GM19438 (cell line): ENCODE data around the gene DAGLA.

Experiments used
- ATAC-seq: cut with Tn5 transposase; IDR thresholded peaks from one replicate; pipeline ENCODE4 v1.9.1; 2021; ENCODE audit warnings: low read depth; ENCODE audit not compliant: unreplicated experiment

DAGLA gene

DNA sequence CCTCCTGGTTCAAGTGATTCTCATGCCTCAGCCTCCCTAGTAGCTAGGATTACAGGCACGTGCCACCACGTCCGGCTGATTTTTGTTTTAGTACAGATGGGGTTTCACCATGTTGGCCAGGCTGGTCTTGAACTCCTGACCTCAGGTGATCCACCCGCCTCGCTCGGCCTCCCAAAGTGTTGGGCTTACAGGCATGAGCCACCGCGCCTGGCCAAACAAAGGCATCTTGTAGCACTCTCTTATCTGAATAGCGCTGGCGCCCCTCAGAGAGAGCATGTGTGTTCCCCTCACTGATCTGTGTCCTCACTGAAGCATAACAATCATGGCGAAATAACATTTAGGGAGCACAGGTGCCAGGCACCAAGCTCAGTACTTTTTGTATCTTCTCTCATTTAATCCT is 7.2 kb downstream of the DAGLA start:
- ATAC-seq: no peak

DNA sequence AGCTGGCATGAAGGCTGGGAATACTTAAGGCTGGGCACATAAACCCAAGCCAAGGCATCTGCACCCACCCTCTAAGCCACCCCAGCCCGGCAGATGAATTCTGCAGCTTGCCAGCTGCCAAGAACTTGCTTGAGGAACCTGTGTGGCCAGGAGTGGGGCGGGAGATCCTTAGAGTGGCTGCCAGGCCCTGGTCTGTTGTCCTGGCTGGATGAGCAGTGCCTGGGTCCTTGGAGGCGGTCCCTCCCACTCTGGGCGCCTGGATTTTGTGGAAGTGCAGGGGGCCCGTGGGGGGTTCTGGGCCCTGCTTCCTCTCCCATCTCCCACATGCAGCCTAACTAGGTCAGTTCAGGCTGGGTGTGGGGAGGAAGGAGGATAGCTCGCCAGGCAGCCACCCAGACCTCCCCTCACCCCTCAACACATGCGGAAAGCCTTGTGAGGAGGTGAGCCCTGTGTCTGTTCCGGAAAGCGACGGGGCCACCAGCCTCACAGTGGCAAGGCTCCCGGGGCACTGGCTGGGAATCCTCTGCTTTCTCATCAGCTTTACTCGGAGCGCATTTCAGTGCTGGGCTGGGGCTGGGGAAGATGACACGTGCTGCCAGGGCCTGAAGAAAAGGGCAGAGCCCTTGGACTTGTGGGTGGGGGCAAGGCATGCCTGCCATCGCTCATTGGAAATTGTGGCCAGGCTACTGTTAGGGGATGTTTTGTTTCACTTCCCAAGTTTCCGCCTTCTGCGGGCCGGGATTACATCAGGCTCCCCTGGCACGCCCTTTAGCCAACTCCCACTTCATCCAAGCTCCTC is 8.4 kb downstream of the DAGLA start:
- no peak for ATAC-seq

DNA sequence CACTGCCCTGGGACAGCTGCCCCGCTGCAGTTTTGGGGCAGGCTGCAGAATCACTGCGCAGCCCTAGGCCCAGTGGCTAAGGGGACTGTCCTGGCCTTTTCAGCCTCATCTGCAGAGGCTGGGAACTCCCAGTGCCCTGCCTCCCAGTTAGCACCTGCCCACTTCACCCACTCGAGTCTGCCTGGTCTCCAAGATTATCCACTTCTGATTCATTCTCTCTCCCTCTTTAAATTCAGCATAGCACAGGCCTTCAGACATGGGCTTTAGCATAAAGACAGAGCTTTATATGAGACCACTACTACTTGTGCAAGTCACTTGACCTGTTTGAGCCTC is 8.9 kb downstream of the DAGLA start:
- ATAC-seq: no peak

DNA sequence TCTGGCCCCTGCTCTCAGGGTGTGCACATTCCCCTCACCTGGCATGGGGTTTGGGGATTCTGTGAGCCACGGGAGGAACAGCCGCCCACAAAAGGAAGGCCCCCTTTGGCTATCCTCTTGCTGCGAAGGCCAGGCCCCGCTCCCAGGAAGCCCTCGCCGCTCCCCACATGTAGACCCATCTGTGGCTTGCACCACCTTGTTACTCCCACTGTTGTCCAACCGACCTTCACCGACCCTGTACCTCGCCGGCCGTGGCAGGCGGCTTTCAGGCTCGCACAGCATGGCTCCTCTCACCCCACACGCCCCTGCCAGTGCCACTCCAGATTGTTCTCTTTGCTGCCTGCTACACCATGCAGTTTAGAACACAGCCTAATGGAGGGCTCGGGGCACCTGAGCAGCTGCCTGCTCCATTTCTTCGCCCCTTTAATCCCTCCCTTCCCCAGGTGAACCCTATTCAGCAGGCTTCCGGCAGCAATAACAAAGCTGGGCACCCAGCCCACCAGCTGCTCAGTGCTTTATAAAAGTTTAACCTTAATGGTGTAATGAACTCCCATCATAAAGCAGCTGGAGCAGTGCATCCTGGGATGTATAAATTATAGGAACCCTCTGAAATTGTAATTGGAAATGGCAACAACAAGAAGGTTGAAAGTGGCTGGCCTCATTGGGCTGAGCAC is 10.7 kb downstream of the DAGLA start:
- ATAC-seq: no peak

DNA sequence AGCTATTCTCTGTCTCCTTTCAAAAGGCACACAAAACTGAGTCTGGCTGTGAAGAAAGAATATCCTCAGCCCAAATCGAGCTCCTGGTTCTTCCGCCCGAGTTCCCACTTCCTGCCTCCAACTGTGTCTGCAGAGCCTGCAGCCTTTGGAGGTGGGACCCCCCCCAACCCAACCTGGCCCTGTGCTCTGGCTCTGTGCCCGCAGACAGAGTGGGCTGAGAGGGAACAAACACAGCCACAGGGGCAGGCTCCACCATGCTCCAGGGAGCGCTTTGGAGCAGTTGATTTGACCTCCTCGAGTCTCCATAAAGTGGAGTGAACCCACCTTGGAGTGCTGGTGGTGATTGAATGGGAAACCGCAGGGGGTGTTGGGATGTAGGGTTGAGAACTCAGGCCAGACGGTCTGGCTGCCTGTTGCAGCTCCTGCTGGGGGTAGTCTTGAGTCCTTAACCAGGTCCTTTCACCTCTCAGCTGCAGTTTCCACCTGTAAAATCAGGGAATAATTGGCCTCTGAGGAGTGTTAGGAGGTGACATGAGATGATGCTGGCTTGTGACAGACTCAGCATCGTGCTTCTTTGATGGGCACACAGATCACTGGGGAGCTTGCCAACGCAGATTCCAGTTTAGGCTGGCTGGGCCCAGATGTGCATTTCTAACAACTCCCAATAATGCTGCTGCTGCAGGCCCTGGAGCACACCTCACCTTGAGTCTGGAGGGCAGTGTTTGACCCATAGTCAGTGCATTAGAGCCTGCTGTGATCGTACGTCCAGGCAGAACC is 11.4 kb downstream of the DAGLA start:
- no peak for ATAC-seq

DNA sequence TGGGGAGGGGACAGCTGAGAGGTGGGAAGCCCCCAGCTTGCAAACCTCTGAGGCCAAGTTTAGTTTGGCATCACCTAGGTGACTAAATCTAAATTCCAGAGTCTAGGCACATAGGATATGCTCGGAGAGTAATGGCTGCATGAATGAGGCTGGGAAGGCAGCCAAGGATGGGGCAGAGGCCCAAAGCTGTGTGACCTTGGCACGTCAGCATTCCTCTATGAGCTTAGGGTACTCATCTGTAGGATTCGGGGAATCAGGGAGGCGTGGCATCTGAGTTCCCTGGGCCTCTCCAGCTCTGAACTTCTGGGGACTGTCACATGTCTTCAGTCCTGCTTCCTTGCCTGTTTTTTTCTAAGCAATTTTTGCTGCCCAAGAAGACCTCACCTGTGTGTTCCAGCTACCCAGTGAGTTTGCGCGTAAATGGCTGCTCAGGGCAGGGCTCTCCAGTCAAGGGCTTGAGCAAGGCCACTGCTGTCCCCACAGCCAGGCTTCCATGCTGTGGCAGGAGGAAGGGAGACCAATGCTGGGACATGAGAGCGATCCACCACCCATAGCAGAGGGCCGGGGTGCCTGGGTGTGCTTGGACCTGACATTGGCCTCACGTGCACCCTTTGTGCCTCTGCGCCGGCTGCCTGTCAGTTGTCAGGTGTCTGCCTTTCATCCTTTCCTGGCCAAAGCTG is 13.9 kb downstream of the DAGLA start:
- ATAC-seq: no peak

DNA sequence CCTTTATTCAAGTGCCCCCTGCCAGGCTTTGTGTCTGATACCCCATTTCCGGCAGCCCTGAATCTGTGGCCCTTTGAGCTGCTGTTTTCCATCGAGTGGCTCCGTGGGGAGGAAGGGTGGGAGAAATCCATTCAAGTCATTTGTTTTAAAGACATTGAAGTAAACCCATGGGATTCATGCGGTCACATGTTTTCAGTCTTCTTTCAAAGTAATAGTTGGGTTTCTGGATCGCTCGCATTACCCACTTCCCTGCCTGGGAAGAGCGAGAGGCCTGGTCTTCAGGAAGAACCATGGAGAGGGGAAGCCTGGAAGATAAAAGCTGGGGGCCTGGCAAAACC is 14.4 kb downstream of the DAGLA start:
- ATAC-seq: no peak

DNA sequence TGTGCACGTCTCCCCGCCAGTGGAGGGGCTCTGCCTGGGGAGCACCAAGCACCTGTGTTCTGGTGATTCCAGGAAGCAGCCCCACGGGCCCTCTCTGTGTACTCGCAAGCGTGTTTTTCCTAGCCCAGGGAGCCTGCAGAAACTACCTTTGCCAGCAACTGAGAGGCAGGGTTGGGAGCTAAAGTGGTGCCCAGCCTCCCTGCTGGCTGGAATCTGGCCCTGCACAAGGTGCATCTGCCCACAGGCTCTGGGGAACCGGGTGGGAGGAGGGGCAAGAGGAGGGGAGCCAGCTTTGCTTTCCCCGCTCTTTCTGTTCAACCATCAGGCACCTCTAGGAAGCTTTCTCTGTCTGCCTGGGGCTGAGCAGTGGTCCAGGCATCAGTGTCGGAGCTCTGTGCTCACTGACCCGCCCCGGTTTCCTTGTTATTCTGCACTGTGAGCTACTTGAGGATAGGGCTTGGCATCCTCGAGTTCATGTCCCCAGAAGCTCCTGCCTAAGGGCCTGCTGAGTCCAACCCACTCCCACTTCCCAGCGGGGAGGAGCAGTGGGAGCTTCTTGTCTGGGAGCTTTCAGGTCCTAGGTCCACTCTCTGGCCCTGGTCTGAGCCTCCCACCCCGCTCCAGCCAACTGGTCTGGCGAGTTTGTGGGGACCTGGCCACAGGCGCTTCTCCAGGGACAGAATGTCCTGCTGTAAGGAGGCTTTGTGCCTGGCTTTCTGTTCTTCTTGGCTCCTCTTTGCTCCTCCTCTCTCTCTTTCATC is 14.9 kb downstream of the DAGLA start:
- ATAC-seq: no peak

DNA sequence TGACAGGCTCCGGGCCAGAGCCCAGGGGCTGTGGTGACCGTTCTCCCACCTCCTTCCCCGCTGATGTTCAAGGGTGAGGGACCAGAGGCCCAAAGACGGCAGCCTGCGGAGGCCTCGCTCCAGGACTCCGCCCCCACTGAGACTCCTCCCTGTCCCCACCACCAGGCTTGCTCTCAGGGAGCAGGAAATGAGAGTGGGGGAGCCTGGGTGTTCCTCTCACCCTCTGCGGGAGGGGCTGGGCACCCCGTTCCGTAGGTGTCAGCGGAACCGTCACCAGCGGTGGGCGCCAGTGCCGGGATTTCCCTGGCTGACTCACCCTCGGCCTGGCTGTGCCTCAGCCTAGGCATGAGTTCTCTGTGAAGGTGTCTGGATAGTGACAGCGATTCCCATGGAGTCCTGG is 15.7 kb downstream of the DAGLA start:
- ATAC-seq: peak; percentile 86

DNA sequence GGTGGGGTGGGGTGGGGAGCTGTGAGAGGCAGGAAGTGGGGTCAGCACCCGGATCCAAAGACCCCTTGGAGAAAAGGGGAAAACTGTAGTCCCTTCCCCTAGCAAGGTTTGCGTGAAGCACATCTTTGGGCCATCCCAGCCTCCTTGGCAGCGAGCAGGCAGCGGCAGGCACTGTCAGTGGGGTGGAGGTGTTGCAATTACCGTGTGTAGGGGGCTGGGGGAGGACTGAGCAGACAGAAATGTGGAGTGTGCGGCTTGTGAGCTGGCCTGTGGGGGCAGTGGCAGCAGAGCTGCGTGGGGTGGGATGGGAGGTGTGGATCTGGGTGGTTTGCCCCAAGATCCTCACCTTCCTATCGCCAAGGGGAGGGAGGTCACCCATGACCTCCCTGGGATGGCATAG is 16.4 kb downstream of the DAGLA start:
- no peak for ATAC-seq

DNA sequence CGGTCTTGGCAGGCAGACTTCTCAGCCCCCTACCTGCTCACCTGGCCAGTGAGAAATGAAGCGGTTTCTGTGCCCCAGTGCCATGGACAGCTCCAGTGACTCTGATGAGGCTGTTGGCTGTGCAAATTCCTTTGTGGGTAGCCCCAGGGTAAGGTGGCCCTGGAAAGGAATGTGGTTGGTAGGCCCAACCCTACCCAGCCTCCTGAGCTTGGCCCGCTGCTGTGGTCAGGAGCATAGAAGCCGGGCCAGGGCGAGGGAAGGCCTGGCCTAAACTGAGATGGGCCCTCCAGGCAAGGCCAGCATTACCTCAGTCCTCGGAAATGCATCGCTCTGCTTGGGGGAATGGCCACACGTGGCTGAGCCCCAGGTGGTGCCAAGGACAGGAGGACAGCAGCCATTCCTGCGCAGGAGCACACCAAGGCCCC is 16.9 kb downstream of the DAGLA start:
- ATAC-seq: no peak

DNA sequence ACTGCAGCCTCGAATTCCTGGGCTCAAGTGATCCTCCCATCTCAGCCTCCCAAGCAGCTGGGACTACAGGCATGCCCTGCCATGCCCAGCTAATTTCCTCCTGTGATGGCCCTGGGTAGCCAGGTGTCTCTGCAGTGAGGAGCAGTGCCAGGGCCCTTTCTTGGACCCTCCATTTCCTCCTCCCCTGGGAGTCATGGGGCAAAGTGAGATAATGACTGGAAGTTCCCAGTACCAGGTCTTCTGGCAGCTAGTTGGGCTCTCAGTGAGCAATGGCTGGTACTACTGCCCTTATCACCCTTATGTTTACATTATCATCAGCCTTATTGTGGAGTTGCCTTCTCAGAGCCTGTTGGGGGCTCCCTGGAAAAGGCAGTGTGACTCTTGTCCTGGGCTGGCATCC is 17.6 kb downstream of the DAGLA start:
- ATAC-seq: no peak

DNA sequence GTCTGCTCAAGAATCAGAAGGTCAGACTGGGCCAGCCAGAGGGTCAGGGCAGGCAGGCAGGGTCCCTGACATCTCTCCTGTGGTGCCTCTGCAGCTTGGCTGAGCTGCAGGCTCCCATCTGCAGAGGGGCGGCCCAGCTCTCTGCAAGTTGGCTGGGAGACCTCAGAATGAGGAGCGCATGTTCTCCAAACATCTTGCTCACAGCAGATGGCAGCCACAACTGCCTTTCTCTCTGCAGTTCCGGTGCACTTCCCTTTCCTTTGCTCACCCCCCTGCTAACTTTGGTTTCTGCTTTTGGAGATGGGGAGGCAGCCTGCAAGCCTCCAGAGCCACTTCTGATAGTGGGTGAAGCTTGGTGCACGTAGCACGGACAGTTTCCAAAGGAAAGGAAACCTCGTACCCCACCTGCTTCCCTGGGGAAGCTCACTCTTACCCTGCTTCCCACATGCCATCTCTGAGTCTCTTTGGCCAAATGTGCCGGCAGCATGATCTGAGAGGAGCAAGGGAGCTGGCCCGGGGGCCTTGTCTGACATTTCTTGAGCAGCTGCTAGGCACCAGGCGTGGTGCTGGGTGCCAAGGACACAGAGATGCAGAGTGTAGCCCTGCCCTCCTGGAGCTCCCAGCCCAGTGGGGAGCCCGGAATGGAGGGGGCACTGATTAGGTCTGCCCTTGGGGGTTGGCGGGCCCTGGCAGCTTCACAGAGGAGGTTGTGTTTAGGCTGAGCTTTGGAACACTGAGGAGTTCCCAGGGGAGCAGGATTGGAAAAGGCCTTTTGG is 18.2 kb downstream of the DAGLA start:
- no peak for ATAC-seq

DNA sequence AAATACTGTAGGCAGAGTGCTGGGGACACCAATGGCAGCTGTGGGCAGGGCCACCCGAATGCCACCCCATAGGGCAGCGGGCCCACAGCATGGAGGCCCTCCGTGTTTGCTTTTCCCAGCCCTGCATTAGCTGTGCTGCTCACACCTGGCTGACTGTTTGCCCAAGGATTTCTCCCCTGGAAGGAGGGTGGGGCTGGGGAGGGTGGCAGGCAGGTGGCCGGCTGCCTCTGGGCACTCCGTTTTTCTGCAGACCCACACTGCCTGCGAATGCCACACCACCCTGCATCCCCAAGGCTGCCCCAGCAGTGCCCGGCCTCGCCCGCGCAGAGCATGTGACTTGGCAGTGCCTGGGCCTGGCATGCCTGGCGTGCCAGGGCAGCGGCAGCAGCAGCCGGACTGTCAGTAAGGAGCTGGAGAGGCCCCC is 19.6 kb downstream of the DAGLA start:
- no peak for ATAC-seq

DNA sequence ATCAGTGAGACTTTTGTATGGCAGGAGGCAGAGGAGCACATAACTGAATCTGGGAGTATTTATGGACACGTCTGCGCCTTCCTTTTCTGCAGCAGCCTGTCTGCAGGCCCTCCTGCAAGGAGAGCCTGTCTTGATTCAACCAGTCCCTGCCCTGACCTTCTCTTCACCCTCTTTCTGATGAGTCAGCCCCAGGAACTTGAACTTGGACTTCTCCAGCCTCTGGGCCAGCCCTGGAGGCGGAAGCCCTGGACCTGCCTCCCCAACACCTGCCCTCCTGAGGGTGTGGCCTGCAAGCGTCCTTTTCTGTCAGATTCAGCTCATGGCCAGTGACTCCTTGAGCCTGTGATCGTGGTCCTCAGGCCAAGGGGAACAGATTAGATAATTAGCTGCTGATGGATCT is 20.0 kb downstream of the DAGLA start:
- no peak for ATAC-seq

DNA sequence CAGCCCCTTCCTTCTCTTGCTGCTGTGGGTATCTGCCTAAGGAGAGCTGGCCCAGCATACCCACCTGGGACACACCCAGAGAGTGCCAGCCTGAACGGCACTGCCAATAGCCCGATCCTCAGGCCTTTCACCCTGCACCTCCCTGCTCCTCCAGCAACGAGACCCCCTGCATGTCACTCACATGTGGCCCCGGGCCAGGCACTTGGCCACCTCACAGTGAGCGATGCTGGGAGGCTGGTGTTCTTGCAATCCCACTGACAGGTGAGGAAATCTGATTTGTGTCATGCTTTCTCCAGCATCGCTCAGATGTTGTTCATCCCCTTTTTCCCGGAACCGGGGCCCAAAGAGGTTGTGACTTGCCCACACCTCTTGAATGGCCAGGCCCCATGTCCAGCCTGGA is 20.5 kb downstream of the DAGLA start:
- no peak for ATAC-seq

DNA sequence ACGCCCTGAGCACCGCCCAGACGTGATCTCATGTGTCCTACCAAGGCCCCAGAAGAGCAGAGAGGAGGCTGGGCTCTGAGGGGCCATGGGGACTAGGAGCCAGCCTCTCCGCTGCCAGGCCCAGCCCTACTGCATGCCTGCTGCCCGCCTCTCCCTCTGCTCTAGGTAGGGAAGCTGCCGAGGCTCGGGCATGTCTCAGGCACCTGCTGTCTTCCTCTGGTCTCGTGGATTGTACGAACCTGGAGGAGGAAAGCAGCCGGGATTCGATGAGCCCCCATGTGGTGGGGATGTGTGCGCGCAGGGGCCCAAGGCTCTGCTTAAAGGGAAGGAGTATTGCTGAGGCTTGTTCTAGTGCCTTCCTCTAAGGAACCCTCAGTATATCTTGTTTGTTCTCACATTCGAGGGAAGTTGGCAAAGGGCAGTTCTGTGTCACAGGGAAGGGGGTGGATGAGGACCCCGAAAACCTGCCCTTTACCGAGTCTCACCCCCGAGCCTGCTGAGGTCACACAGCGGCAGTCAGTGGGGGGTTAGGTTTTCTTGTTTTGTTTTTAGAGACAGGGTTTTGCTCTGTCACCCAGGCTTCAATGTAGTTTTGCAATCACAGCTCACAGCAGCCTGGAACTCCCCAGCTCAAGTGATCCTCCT is 21.2 kb downstream of the DAGLA start:
- no peak for ATAC-seq

DNA sequence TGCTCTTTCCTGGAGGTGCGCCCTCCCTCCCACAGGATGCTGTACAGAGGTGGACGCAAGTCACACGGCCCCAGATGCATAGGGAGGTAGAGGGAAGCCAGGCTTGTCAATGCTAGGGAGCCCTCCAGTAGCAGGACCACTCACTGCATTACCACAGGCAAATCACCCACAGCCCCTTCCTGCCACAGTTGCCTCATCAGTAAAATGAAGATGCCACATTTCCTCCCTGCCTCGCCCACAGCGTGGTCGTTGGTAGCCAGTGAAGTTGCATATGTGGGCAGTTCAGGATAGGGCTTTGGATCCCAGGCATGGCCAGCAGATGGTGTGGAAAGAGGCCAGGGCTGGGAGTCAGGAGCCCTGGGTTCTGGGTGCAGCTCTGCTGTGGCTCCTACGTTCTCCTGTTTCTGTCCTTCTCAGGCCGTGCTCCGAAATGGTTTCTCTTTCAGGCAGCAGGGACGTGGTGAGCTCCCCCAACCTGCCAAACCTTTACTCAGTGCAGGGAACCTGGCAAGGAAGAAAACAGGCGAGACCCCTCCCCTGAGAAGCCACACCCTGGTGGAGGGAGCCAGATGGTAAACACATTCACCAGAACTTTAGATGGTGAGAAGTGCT is 22.6 kb downstream of the DAGLA start:
- ATAC-seq: no peak

DNA sequence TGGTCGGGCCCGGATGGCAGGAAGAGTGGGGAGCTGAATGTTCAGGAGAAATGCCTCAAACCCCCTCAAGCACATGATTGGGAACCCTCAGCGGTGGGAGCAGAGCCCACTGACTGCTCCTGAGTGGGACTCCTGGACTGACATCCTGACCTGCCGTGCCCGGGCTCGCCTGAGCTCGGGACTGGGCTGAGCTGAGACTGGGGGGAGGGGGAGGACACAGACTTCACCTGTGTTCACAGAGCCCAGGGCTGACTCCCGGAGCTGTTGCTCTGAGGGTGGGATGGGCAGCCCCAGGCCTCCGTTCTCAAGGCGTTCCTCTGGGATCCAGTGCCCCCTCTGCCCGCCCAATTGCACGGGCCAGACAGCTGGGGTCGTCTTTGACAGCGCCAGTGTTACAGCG is 24.6 kb downstream of the DAGLA start:
- no peak for ATAC-seq
